Neutrophil (primary cell): ENCODE results near the gene MACF1.

Experiments
- H3K27ac ChIP-seq: fragments of 200-600 bp; sonication (generic); 2 replicates; pipeline ENCODE4 v1.5.1; 2016; ENCODE audit warnings: mild to moderate bottlenecking, moderate library complexity
- H3K27me3 ChIP-seq: fragments of 200-600 bp; sonication (generic); 2 replicates; pipeline ENCODE4 v1.6.0; 2016; ENCODE audit warnings: mild to moderate bottlenecking
- H3K36me3 ChIP-seq: fragments of 200-600 bp; sonication (generic); 2 replicates; pipeline ENCODE4 v1.5.1; 2017
- H3K4me1 ChIP-seq, 2 experiments: fragments of 200-600 bp in 1 of 2; sonication (generic) in 1 of 2; 1 replicate in 1 of 2; 2 replicates in 1 of 2; pipeline versions ENCODE4 v1.5.1 to v1.6.1; 2013 to 2016; ENCODE audit warnings: low read depth in 1 of 2, low read length in 1 of 2, mild to moderate bottlenecking in 1 of 2, moderate library complexity in 1 of 2; ENCODE audit not compliant: control insufficient read depth in 1 of 2, insufficient read depth in 1 of 2
- H3K4me3 ChIP-seq, 2 experiments: fragments of 200-600 bp in 1 of 2; sonication (generic) in 1 of 2; 1 replicate in 1 of 2; 2 replicates in 1 of 2; pipeline ENCODE4 v1.5.1; 2013 to 2016; ENCODE audit warnings: low read depth in 1 of 2, low read length in 1 of 2, mild to moderate bottlenecking in 1 of 2, moderate library complexity in 1 of 2
- H3K9me3 ChIP-seq: fragments of 200-600 bp; sonication (generic); 2 replicates; pipeline ENCODE4 v1.5.1; 2016
- CTCF ChIP-seq: fragments of 200-600 bp; sonication (generic); IDR thresholded peaks from 2 replicates; pipeline ENCODE4 v1.5.1; 2016; ENCODE audit warnings: antibody characterized with exemption

Gene MACF1

GRCh38 chr1:39194398-39195051 lies 10.0 kb upstream of the MACF1 start:
- Histone ChIP-seq H3K27me3 (no peaks in the 10 kb centered on the region), H3K4me3 (no peak overlapping the region), H3K9me3 (no peaks in the 10 kb centered on the region), H3K27ac (no peak overlapping the region), H3K4me1 (peaks cover 0 to 5% of the 10 kb centered on the region in 2 experiments), H3K36me3 (no peaks in the 10 kb centered on the region)
- no peak for TF ChIP-seq CTCF

GRCh38 chr1:39195166-39196111 lies 9.1 kb upstream of the MACF1 start:
- Histone ChIP-seq H3K36me3 (no peaks in the 10 kb centered on the region), H3K9me3 (no peaks in the 10 kb centered on the region), H3K4me3 (no peak overlapping the region), H3K27me3 (no peaks in the 10 kb centered on the region), H3K27ac (no peak overlapping the region), H3K4me1 (peaks cover 0 to 5% of the 10 kb centered on the region in 2 experiments)
- TF ChIP-seq CTCF, result no peak

- H3K4me3 ChIP-seq, result no peak overlapping the region
- H3K36me3 ChIP-seq, result no peaks in the 10 kb centered on the region
- H3K4me1 ChIP-seq, result peaks cover 0 to 5% of the 10 kb centered on the region in 2 experiments
- TF ChIP-seq CTCF, result no peak
- H3K27ac ChIP-seq, result no peak overlapping the region
- H3K9me3 ChIP-seq, result no peaks in the 10 kb centered on the region
- H3K27me3 ChIP-seq, result no peaks in the 10 kb centered on the region
Observed at GRCh38 chr1:39196244-39197215, 8.0 kb upstream of the MACF1 start.

- no peak for TF ChIP-seq CTCF
- Histone ChIP-seq H3K9me3 (no peaks in the 10 kb centered on the region), H3K27me3 (no peaks in the 10 kb centered on the region), H3K36me3 (no peaks in the 10 kb centered on the region), H3K4me1 (peaks cover 6 to 10% of the 10 kb centered on the region in 2 experiments), H3K27ac (no peak overlapping the region), H3K4me3 (no peak overlapping the region)
Observed at GRCh38 chr1:39199593-39199992, 4.9 kb upstream of the MACF1 start.
